GM18508 (cell line): ENCODE measurements around the gene SPAG9.

ENCODE experiments used
- ATAC-seq: cut with Tn5 transposase; IDR thresholded peaks from one replicate; pipeline ENCODE4 v1.9.1; 2021; ENCODE audit warnings: moderate number of reproducible peaks; ENCODE audit not compliant: insufficient read depth, unreplicated experiment

The SPAG9 gene

GRCh38 chr17:51004249-51004648 is 116.4 kb downstream of the SPAG9 start:
- no peak for ATAC-seq

GRCh38 chr17:51000835-51001638 is 119.6 kb downstream of the SPAG9 start:
- no peak for ATAC-seq

GRCh38 chr17:50995668-50996067 is 125.0 kb downstream of the SPAG9 start:
- ATAC-seq = no peak

GRCh38 chr17:50993544-50993943 is 127.1 kb downstream of the SPAG9 start:
- ATAC-seq = no peak

GRCh38 chr17:50989149-50989548 is 131.5 kb downstream of the SPAG9 start:
- ATAC-seq = no peak

GRCh38 chr17:50988427-50988826 is 132.2 kb downstream of the SPAG9 start:
- no peak for ATAC-seq

GRCh38 chr17:50986989-50987660 is 133.5 kb downstream of the SPAG9 start:
- no peak for ATAC-seq

GRCh38 chr17:50981279-50981678 is 139.4 kb downstream of the SPAG9 start:
- no peak for ATAC-seq

- no peak for ATAC-seq
These were observed 141.1 kb downstream of the SPAG9 start for GRCh38 chr17:50979524-50979927.

- ATAC-seq = no peak
These were observed 143.0 kb downstream of the SPAG9 start for GRCh38 chr17:50977487-50978159.

GRCh38 chr17:50976951-50977472 is 143.7 kb downstream of the SPAG9 start:
- ATAC-seq = no peak

GRCh38 chr17:50973557-50974494 is 146.8 kb downstream of the SPAG9 start:
- no peak for ATAC-seq

GRCh38 chr17:50972577-50972976 is 148.1 kb downstream of the SPAG9 start:
- no peak for ATAC-seq

- ATAC-seq = no peak
These were observed 152.9 kb downstream of the SPAG9 start for GRCh38 chr17:50967795-50968194.

- no peak for ATAC-seq
These were observed 154.5 kb downstream of the SPAG9 start for GRCh38 chr17:50966163-50966666.

- ATAC-seq = no peak
These were observed 157.5 kb downstream of the SPAG9 start for GRCh38 chr17:50963139-50963538.

GRCh38 chr17:50961282-50962220 is 159.1 kb downstream of the SPAG9 start:
- no peak for ATAC-seq

GRCh38 chr17:50959341-50959740 is 161.3 kb downstream of the SPAG9 start:
- no peak for ATAC-seq
